ENCODE results near the gene WWOX. TPM values are rescaled to one million over a fixed set of nuclear protein-coding genes. Genes with fewer than 3 reads are reported as not detected.
A peak's percentile ranks its signal among the peaks of the same experiment; 100 is the strongest.

Gene WWOX
- total and polyA plus RNA-seq, 2 experiments from 2014 or later = 17.0 to 39.8 TPM

DNA sequence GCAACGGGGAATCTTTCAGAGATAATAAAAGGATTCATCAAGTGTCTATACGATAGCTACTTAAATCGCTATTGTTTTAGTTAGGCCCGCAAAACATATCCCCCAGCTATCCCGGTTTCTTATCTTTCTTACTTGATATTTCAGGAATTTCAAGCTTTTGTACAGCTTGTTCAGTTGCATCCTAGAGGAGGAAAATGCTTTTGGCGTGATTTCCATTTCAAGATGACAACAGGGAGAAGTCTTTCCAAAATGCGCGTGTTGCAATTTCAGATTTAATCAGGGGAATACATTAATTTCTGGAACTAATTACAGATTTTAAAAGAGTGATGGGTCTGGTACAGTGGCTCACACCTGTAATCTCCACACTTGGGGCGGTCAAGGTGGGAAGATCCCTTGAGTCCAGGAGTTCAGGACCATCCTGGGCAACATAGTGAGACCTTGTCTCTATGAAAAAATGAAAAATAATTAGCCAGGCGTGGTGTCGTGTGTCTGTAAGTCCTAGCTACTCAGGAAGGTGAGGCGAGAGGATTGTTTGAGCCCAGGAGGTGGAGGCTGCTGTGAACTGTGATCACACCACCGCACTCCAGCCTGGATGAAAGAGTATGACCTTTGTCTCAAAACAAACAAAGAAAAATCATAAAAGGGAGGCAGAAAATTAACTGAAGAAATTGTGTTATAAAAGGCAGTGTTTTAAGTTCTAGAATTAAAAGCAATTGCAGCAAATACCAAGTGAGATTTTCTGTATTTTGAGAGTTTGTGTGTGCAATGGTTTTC lies 954.9 kb downstream of the WWOX start:
- peak overlapping the region; percentile 23 for H3K4me2 ChIP-seq
- no peaks in the 10 kb centered on the region for H3K27me3 ChIP-seq
- H3K4me3 ChIP-seq = no peak overlapping the region
- no peaks in the 10 kb centered on the region for H3K9me3 ChIP-seq (ENCODE audit: low read depth)
- peak; percentile 24 for DNase-seq (ENCODE audit: low spot score)
- peak overlapping the region; percentile 53 for H3K27ac ChIP-seq
- TF ChIP-seq, protein P1, sequence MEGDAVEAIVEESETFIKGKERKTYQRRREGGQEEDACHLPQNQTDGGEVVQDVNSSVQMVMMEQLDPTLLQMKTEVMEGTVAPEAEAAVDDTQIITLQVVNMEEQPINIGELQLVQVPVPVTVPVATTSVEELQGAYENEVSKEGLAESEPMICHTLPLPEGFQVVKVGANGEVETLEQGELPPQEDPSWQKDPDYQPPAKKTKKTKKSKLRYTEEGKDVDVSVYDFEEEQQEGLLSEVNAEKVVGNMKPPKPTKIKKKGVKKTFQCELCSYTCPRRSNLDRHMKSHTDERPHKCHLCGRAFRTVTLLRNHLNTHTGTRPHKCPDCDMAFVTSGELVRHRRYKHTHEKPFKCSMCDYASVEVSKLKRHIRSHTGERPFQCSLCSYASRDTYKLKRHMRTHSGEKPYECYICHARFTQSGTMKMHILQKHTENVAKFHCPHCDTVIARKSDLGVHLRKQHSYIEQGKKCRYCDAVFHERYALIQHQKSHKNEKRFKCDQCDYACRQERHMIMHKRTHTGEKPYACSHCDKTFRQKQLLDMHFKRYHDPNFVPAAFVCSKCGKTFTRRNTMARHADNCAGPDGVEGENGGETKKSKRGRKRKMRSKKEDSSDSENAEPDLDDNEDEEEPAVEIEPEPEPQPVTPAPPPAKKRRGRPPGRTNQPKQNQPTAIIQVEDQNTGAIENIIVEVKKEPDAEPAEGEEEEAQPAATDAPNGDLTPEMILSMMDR (IDR thresholded peaks at IDR 0.05; ENCODE audit: poor library complexity) = no peak
- TF ChIP-seq EZH2 (IDR thresholded peaks at IDR 0.05; ENCODE audit: borderline replicate concordance) (no peak), EZH2phosphoT487 (IDR thresholded peaks at IDR 0.05; ENCODE audit: low read depth, severe bottlenecking, unreplicated experiment) (no peak)
- H3K4me1 ChIP-seq (ENCODE audit: insufficient read depth) = peaks cover 20% of the 10 kb centered on the region
- H3K9me2 ChIP-seq (replicated peaks; ENCODE audit: insufficient read depth) = no peaks in the 10 kb centered on the region
- H3K36me3 ChIP-seq (replicated peaks; ENCODE audit: insufficient read depth, low read depth) = no peaks in the 10 kb centered on the region
- WGBS (ENCODE audit: low lambda C conversion rate, missing lambda C conversion rate) = 45% methylated on average over 13 of the region's 13 CpGs
- H3K79me2 ChIP-seq = no peaks in the 10 kb centered on the region
- H4K20me1 ChIP-seq (ENCODE audit: insufficient read depth, poor library complexity, severe bottlenecking) = no peaks in the 10 kb centered on the region
- no peak overlapping the region for H2AFZ ChIP-seq

DNA sequence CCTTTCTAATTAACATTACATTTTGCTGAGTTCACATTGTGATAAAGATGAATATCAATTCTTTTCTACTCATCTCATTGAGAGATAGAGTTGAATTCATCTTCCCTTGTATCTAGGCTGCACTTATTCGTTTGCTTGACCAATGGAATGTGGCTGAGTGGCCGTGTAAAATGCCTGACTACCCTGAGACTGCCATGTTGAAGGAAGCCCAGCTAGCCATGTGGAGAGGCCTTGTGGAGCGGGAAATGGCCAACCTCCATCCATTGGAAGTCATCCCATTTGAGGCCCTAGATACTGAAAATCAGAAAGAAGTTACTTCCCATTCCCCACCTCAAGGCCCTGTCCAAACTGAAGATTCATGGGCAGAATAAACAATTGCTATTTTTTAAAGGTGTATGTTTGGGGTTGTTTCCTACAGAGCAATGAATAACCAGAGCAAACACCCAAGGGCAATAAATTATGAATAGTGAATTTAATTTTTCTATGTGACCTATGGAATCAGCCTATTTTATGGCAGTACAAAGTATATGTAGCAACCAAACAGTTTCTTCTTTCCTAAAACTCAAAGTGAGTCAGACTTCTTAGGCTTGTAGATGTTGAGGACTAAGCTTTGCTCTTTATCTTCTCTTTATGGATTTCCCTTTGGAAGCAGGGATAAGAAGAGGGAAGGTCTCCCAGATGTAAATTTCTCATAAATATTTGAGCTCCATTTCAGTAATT lies 956.0 kb downstream of the WWOX start:
- H3K27me3 ChIP-seq = no peaks in the 10 kb centered on the region
- peak overlapping the region; percentile 53 for H3K27ac ChIP-seq
- no peaks in the 10 kb centered on the region for H3K9me3 ChIP-seq (ENCODE audit: low read depth)
- no peak overlapping the region for H2AFZ ChIP-seq
- H3K4me3 ChIP-seq = no peak overlapping the region
- H3K4me2 ChIP-seq = no peak overlapping the region
- TF ChIP-seq EZH2 (IDR thresholded peaks at IDR 0.05; ENCODE audit: borderline replicate concordance) (no peak), EZH2phosphoT487 (IDR thresholded peaks at IDR 0.05; ENCODE audit: low read depth, severe bottlenecking, unreplicated experiment) (no peak)
- TF ChIP-seq, protein P1 (IDR thresholded peaks at IDR 0.05; ENCODE audit: poor library complexity) = no peak
- H3K79me2 ChIP-seq = no peaks in the 10 kb centered on the region
- peaks cover 20% of the 10 kb centered on the region for H3K4me1 ChIP-seq (ENCODE audit: insufficient read depth)
- 94% methylated on average over 3 of the region's 3 CpGs for WGBS (ENCODE audit: low lambda C conversion rate, missing lambda C conversion rate)
- no peaks in the 10 kb centered on the region for H3K36me3 ChIP-seq (replicated peaks; ENCODE audit: insufficient read depth, low read depth)
- H4K20me1 ChIP-seq (ENCODE audit: insufficient read depth, poor library complexity, severe bottlenecking) = no peaks in the 10 kb centered on the region
- no peaks in the 10 kb centered on the region for H3K9me2 ChIP-seq (replicated peaks; ENCODE audit: insufficient read depth)
- no peak for DNase-seq (ENCODE audit: low spot score)

DNA sequence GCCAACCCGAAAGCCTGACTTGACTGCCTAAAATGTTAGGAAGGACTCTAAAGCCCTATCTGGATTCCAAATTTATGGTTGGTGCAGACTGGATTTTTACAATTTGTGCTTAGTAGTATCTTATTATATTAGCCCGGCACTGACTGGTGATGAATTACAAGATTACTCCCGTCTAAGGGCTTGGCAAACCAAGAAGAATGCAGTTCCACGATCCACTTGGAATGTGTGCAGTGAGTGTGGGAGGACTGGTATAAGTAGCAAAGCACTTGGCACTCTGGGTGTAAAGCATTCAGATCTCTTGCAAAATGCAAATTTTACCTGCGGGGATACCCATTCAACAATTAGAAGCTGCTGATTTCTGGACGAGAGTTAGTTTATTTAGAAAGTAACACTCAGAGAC lies 961.7 kb downstream of the WWOX start:
- Histone ChIP-seq H3K4me1 (ENCODE audit: insufficient read depth) (peaks cover 6% of the 10 kb centered on the region), H3K36me3 (replicated peaks; ENCODE audit: insufficient read depth, low read depth) (no peaks in the 10 kb centered on the region), H2AFZ (no peak overlapping the region), H3K27ac (no peak overlapping the region), H3K4me3 (no peak overlapping the region), H3K9me3 (ENCODE audit: low read depth) (no peaks in the 10 kb centered on the region), H3K27me3 (no peaks in the 10 kb centered on the region), H3K4me2 (no peak overlapping the region), H4K20me1 (ENCODE audit: insufficient read depth, poor library complexity, severe bottlenecking) (no peaks in the 10 kb centered on the region), H3K79me2 (no peaks in the 10 kb centered on the region), H3K9me2 (replicated peaks; ENCODE audit: insufficient read depth) (no peaks in the 10 kb centered on the region)
- 70% methylated on average over 6 of the region's 6 CpGs for WGBS (ENCODE audit: low lambda C conversion rate, missing lambda C conversion rate)
- TF ChIP-seq, protein P1 (IDR thresholded peaks at IDR 0.05; ENCODE audit: poor library complexity) = no peak
- TF ChIP-seq EZH2phosphoT487 (IDR thresholded peaks at IDR 0.05; ENCODE audit: low read depth, severe bottlenecking, unreplicated experiment) (no peak), EZH2 (IDR thresholded peaks at IDR 0.05; ENCODE audit: borderline replicate concordance) (no peak)
- no peak for DNase-seq (ENCODE audit: low spot score)

Data from hepatocyte (in vitro differentiated cells).